NB4 (cell line): Measurements from ENCODE around the gene ANKLE2.

Source experiments
- MYC ChIP-seq: IDR thresholded peaks from 2 replicates; pipeline ENCODE4 v1.6.1; 2011; ENCODE audit warnings: low read depth, low read length
- POLR2A ChIP-seq: IDR thresholded peaks from 2 replicates; pipeline ENCODE4 v1.6.1; 2011; ENCODE audit warnings: mild to moderate bottlenecking; ENCODE audit not compliant: insufficient read length; ENCODE audit errors: extremely low read depth
- TF ChIP-seq, protein P1 (sequence below): IDR thresholded peaks from one replicate; pipeline ENCODE4 v1.5.1; 2012; ENCODE audit warnings: low read depth, low read length

DNA sequence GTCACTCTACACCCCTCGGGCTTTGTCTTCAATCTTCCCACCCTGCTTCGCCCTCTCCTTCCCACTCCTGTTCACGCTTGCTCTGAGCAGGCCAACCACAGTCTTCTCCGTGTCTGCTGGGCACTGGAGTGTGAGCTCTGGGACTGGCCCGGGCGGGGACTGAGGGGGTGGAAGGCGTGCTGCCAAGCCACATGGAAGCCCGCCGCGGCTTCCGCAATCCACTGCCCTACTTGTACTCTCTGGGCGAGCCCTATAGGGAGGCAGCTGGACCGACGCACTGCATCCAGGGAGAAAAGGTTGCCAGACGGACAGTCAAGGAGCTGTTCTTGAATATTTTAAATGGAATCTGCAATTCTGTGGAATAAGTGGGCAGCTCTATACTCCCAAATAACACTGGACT, 42.3 kb upstream of the ANKLE2 start:
- TF ChIP-seq, protein P1, sequence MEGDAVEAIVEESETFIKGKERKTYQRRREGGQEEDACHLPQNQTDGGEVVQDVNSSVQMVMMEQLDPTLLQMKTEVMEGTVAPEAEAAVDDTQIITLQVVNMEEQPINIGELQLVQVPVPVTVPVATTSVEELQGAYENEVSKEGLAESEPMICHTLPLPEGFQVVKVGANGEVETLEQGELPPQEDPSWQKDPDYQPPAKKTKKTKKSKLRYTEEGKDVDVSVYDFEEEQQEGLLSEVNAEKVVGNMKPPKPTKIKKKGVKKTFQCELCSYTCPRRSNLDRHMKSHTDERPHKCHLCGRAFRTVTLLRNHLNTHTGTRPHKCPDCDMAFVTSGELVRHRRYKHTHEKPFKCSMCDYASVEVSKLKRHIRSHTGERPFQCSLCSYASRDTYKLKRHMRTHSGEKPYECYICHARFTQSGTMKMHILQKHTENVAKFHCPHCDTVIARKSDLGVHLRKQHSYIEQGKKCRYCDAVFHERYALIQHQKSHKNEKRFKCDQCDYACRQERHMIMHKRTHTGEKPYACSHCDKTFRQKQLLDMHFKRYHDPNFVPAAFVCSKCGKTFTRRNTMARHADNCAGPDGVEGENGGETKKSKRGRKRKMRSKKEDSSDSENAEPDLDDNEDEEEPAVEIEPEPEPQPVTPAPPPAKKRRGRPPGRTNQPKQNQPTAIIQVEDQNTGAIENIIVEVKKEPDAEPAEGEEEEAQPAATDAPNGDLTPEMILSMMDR: no peak
- no peak for TF ChIP-seq POLR2A
- no peak for TF ChIP-seq MYC
